ENCODE measurements around the gene COL27A1. TPM values are rescaled to one million over a fixed set of nuclear protein-coding genes. Genes with fewer than 3 reads are reported as not detected.

Gene COL27A1
- total and polyA plus RNA-seq, 8 donors: 15.8 to 180 (median 147) TPM

GRCh38 chr9:114302727-114303126, 147.4 kb downstream of the COL27A1 start:
- H3K4me1 ChIP-seq: peaks cover 0 to 5% of the 10 kb centered on the region in 2 donors
- no peak for ATAC-seq
- peak in 1 of 4 donors; percentile 14 for DNase-seq
- intact Hi-C loops (cut with DNase I): no loop called here
- H3K9me3 ChIP-seq: no peaks in the 10 kb centered on the region
- TF ChIP-seq CTCF (IDR thresholded peaks at IDR 0.05): no peak
- H3K36me3 ChIP-seq: peaks cover 0 to 10% of the 10 kb centered on the region in 2 donors
- H3K27ac ChIP-seq: no peak overlapping the region
- no peak overlapping the region for H3K4me3 ChIP-seq
- H3K27me3 ChIP-seq: no peaks in the 10 kb centered on the region

GRCh38 chr9:114303571-114303970, 148.2 kb downstream of the COL27A1 start:
- no peaks in the 10 kb centered on the region for H3K9me3 ChIP-seq
- peaks cover 0 to 10% of the 10 kb centered on the region in 2 donors for H3K36me3 ChIP-seq
- H3K4me3 ChIP-seq: no peak overlapping the region
- H3K27me3 ChIP-seq: no peaks in the 10 kb centered on the region
- peaks cover 0 to 5% of the 10 kb centered on the region in 2 donors for H3K4me1 ChIP-seq
- H3K27ac ChIP-seq: no peak overlapping the region
- intact Hi-C loops (cut with DNase I): no loop called here
- TF ChIP-seq CTCF (IDR thresholded peaks at IDR 0.05): no peak
- ATAC-seq (no peak), DNase-seq (peak in 1 of 4 donors; percentile 21)

GRCh38 chr9:114303977-114304376, 148.6 kb downstream of the COL27A1 start:
- Histone ChIP-seq H3K27me3 (no peaks in the 10 kb centered on the region), H3K9me3 (no peaks in the 10 kb centered on the region), H3K4me3 (no peak overlapping the region), H3K36me3 (peaks cover 0 to 10% of the 10 kb centered on the region in 2 donors), H3K4me1 (peaks cover 0 to 5% of the 10 kb centered on the region in 2 donors), H3K27ac (no peak overlapping the region)
- peak in 1 of 4 donors; percentile 5 for DNase-seq
- intact Hi-C loops (cut with DNase I): no loop called here
- ATAC-seq: no peak
- TF ChIP-seq CTCF (IDR thresholded peaks at IDR 0.05): no peak

- Histone ChIP-seq H3K36me3 (peaks cover 0 to 6% of the 10 kb centered on the region in 2 donors), H3K27ac (no peak overlapping the region), H3K4me1 (peaks cover 0 to 5% of the 10 kb centered on the region in 2 donors), H3K27me3 (no peaks in the 10 kb centered on the region), H3K9me3 (no peaks in the 10 kb centered on the region), H3K4me3 (no peak overlapping the region)
- DNase-seq: peak in 1 of 4 donors; percentile 19
- intact Hi-C loops (cut with DNase I): no loop called here
- ATAC-seq: no peak
- TF ChIP-seq CTCF (IDR thresholded peaks at IDR 0.05): no peak
These were observed 149.3 kb downstream of the COL27A1 start for GRCh38 chr9:114304416-114305188.

- H3K36me3 ChIP-seq: peaks cover 0 to 5% of the 10 kb centered on the region in 2 donors
- no peaks in the 10 kb centered on the region for H3K9me3 ChIP-seq
- intact Hi-C loops (cut with DNase I): no loop called here
- DNase-seq (peak in 1 of 4 donors; percentile 32), ATAC-seq (no peak)
- TF ChIP-seq CTCF (IDR thresholded peaks at IDR 0.05): no peak
- no peaks in the 10 kb centered on the region for H3K27me3 ChIP-seq
- H3K27ac ChIP-seq: no peak overlapping the region
- H3K4me3 ChIP-seq: no peak overlapping the region
- H3K4me1 ChIP-seq: peaks cover 0 to 5% of the 10 kb centered on the region in 2 donors
These were observed 152.5 kb downstream of the COL27A1 start for GRCh38 chr9:114307899-114308267.
